Retina (tissue), 1 donor: Measurements from ENCODE around the gene CCDC47.
"Not testable (repeated sequence)": the region's sequence is repeated elsewhere in the genome, so short reads cannot be mapped to it uniquely, and the experiment has no call there.

Experiments
- DNase-seq: peaks from one replicate; pipeline ENCODE4 v3.0.0-alpha.2; 2016

CCDC47 gene

GRCh38 chr17:63773272-63774140 lies at the start of gene CCDC47:
CCDC47 (minus strand) TSS chr17:63773597; CDS start chr17:63766175, 7,422 bp downstream.
- peak; percentile 99 for DNase-seq

GRCh38 chr17:63822537-63822936 lies 49.1 kb upstream of the CCDC47 start:
- no peak for DNase-seq

- DNase-seq, result no peak
Observed at GRCh38 chr17:63821804-63822203, 48.4 kb upstream of the CCDC47 start.

- DNase-seq, result no peak
Observed at GRCh38 chr17:63820963-63821561, 47.7 kb upstream of the CCDC47 start.

- DNase-seq, result no peak
Observed at GRCh38 chr17:63819585-63820537, 46.5 kb upstream of the CCDC47 start.

GRCh38 chr17:63819131-63819530 lies 45.7 kb upstream of the CCDC47 start:
- no peak for DNase-seq

GRCh38 chr17:63817736-63818385 lies 44.5 kb upstream of the CCDC47 start:
- DNase-seq, result no peak

- no peak for DNase-seq
Observed at GRCh38 chr17:63816669-63817068, 43.3 kb upstream of the CCDC47 start.

GRCh38 chr17:63816123-63816522 lies 42.7 kb upstream of the CCDC47 start:
- no peak for DNase-seq

- DNase-seq, result no peak
Observed at GRCh38 chr17:63809970-63810369, 36.6 kb upstream of the CCDC47 start.

- no peak for DNase-seq
Observed at GRCh38 chr17:63805591-63805990, 32.2 kb upstream of the CCDC47 start.

- no peak for DNase-seq
Observed at GRCh38 chr17:63804328-63804727, 30.9 kb upstream of the CCDC47 start.

- no peak for DNase-seq
Observed at GRCh38 chr17:63800783-63801182, 27.4 kb upstream of the CCDC47 start.

GRCh38 chr17:63798572-63799106 lies 25.2 kb upstream of the CCDC47 start:
- DNase-seq, result no peak

GRCh38 chr17:63796375-63796774 lies 23.0 kb upstream of the CCDC47 start:
- not testable (repeated sequence) for DNase-seq

- DNase-seq, result no peak
Observed at GRCh38 chr17:63792055-63792729, 18.8 kb upstream of the CCDC47 start.

GRCh38 chr17:63790057-63790456 lies 16.7 kb upstream of the CCDC47 start:
- no peak for DNase-seq

GRCh38 chr17:63786971-63787711 lies 13.7 kb upstream of the CCDC47 start:
- DNase-seq, result no peak

- DNase-seq, result no peak
Observed at GRCh38 chr17:63786117-63786516, 12.7 kb upstream of the CCDC47 start.

- DNase-seq, result no peak
Observed at GRCh38 chr17:63785556-63785955, 12.2 kb upstream of the CCDC47 start.

GRCh38 chr17:63783522-63783921 lies 10.1 kb upstream of the CCDC47 start:
- DNase-seq, result no peak
